HG02973 (cell line): ENCODE results near the gene WDR1.

Experiments
- ATAC-seq: cut with Tn5 transposase; IDR thresholded peaks from one replicate; pipeline ENCODE4 v1.9.1; 2021; ENCODE audit warnings: moderate library complexity; ENCODE audit not compliant: unreplicated experiment

Gene WDR1

DNA sequence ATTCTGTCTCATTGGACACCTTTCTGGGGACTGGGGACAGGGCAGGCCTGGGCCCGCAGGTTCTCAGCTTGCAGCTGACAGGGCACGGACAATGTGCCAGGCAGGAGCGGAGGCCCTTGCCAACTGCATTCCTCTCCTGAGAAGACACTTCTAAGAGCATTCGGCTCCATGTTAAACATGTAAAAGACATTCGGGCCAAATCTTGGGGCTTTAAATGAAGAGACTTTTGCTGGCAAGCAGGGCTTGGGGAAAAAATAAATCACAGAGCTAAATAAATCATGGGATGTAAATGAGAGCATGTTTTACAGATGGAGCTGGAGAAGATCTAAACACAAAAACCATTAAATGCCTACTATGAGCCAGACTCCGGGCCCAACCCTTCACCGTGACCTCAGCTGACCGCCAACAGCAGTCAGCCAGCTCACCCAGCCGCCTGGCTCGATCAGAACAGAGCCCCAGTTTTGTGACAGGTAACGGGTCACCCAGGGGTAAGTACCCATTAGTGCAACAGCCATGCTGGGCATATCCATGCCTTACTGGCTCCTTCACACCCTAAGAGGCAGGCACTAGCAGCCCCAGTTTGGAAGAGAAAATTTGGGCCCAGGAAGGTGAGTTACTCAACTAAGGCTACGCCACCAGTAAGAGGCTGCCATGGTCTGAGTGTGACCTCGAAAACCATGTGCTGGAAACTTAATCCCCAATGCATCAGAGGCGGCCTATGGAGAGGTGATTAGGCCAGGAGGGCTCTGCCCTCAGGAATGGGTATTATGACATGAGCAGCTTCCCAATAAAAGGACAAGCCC, 14.7 kb downstream of the WDR1 start:
- no peak for ATAC-seq

DNA sequence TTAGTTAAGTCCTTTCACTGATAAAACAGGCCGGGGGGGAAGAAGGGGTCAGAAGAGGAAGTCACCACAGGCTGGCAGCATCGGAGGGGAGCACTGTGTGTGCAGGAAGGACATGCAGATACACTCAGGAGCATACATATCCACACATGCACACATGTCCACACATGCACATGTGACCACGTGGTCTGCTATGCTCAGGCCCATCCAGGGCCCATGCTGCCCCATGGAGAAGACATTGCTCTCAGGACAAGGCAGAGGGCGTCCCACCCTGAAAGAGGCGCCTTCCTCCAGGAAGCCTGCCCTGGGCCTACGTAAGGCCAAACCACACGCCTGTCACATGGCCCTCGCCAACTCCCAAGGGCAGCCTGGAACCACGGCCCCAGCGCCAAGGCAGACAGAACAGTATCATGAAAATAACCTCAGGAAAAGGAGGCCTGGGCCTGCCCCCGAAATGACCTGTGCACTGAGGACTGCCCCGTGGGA, 15.8 kb downstream of the WDR1 start:
- ATAC-seq = no peak

DNA sequence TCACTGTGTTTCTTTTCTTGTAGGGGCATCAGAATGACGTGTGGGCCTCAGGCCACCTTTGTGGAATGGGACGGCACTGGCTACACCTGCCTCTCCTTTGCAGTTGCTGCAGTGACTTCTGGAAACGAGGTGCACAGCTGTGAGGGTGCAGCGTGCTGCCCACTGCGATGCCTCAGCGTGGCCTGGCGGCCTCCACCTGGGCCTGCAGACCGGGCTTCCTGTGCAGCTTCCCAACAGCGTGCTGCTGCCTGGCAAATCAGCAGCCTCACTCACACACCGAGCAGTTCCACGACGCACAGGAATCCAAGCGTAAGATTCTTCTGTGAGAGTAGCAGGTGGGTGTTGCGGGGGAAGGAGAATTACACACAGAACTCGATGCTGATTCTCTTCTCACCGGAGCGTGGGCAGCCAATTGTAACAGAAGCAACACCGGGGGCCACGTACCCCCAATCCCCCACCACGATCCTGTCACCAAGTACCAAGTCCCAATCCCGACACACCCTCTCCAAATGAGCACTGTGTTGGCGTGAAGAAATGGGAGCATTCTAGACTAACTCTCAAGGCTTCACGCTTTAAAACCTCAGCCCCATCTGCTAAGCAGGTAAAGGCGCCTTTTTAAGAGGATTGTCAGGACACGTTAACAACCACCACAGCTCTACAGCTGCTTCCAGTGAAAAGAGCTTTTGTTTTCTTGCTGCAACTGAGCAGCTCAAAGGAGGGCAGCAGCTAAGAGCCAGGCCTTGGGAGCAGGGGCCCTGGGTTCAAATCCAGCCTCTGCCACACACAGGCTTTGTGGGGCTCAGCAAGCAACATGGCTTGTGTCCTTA, 16.9 kb downstream of the WDR1 start:
- no peak for ATAC-seq

DNA sequence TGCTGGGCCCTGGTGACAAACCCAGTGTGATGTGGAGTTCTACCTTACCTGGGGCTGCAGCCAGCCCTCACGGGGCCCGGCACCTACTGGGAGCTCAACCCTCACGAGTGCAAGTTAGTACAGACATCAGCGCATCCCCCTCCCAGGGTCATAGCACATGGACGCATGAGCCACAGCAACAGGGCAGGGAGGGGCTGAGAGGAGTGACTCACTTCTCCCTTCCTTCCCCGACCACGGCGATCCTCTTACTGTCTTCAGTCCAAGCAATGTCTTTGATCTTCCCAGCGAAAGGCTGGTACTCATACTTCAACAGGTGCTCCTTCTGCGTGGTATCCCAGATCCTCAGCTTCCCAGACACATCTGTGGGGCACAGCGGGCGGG, 17.8 kb downstream of the WDR1 start:
- ATAC-seq = no peak

DNA sequence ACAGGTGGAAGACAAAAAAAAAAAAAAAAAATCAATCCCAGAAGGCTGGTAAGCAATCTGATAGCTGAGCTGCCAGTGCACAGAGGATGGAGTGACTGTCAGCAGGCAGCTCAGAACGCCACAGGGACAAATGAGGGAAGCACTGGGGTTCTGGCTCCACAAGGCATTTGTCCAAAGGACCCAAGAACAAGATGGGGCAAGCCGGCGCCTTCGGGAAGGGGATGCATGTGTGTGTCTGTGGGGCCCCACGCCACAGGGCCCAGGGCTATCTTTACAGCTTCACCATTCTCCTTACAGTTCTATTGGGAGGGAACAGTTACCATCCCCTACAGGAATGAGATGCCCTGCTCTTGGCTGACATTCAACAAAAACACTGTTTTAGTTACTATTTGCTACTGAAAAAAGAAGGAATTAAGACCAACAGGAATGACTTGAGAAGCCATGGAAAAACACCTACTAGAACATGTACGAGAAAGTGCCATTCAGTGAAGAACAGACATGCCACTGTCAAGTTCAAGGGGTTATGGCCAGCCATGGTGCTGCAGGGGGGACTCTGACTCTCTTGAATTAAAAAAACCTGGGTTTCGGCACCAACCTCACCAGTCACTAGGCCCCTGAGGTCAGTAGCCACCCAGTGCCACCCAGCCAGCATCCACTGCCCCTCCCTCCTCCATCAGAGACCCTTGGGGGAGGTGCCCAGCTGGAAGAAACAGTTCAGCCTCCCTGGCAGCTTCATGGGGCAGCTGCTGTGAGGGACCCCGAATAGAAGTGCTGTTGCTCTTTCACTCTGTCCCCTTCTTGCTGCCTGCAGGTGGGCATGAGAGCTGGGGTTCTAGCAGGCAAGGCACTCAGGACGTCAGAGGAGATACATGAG, 18.5 kb downstream of the WDR1 start:
- ATAC-seq = no peak

DNA sequence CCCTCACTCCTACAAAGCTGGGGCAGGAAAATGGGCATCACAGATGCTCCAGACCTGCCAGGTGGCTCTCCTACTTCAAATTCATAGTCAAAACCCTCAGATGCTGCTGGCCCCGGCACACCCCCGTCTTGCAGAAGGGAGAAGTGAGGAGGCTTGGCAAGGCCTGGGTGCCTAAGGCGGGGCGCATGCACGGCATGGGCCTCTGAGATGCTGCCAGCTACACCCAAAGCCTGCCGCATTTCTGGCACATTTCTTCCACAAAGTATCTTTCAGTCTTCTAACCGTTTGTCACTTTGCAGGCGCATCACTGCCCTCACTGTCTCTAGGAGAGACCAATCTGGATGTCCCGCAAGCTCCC, 19.6 kb downstream of the WDR1 start:
- no peak for ATAC-seq

DNA sequence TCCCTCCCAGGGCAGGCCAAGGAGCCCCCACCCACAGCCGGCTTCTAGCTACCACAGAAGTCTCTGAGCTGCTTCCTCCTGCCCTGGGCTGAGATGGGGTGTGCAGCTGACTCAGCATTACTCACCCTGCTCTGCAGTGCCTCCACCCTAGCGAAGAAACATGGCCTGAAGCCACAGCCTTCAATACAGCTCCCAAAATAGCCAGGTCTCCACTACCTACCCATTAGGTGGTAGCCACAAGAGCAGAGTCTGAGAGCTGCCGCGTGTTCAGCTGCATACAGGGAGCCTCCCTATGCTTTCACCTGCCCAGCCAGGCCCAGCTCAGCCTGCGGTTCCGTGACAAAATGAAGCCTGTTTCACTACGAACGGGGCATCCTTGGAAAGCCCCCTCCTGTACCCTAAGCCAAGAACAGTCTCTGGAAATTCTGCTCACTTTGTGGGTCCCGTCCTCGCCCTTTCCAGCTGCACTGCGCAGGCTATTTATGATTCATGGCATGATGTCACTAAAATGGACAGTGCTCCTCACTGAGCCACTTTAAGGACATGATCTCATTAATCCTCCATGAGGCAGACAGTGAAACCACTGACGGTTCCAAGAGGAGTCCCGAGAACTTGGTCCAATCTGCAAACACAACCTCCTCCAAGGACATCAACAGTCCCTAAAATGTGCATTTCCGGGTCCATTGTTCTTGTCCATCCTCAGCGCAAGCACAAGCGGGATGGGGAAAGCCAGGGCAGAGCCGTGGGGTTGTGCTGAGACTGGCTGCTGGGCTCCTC, 20.2 kb downstream of the WDR1 start:
- ATAC-seq = no peak

DNA sequence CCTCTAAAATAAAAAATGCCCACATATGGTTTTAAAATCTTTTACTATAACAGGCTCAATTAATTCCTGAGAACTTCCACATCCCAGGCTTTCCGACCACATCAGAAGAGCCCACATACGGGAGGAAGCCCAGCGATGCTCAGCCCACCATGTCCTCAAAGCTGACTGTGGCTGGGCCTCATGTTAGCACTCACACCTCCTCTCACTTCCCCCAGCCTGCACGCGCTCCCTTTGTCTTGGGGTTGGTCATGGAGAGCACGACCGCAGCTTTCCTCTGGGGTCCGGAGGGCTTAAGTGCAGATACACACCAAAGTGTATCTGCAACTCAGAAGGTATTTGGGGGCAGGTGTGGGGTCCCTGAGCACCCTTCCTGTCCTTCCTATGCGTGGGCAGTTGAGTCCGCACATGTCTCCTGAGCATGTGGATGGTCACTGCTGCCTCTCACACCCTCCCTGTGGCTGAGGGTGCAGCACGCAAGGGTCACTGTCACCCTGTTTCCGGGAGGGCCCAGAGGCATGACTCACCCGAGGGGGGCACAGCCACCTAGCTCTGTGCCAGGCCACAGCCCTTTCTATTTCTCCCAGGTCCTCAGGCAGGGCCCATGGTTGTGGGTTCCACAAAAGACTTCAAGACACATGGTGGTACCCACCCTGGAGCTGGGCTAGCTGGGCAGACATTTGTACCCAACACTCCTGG, 21.2 kb downstream of the WDR1 start:
- no peak for ATAC-seq

DNA sequence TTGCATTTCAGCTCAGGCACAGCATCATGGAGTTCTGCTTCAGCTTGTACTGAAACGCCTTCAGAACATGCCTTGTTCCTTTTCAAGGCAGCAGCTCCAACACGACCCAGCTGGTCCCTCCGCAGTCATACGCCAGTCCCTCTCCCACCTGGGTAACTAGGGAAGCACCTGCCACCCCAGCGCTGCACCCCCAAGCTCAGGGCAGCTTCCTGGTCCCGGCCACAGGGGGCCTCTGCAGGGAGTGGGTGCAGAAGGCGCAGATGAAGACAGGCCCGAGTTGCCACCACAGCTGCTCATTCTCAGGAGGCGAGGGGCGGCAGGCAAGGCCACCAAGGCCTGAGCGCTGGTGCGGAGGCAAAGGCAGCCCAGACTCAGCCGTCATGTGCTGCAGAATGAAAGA, 21.8 kb downstream of the WDR1 start:
- ATAC-seq = no peak

DNA sequence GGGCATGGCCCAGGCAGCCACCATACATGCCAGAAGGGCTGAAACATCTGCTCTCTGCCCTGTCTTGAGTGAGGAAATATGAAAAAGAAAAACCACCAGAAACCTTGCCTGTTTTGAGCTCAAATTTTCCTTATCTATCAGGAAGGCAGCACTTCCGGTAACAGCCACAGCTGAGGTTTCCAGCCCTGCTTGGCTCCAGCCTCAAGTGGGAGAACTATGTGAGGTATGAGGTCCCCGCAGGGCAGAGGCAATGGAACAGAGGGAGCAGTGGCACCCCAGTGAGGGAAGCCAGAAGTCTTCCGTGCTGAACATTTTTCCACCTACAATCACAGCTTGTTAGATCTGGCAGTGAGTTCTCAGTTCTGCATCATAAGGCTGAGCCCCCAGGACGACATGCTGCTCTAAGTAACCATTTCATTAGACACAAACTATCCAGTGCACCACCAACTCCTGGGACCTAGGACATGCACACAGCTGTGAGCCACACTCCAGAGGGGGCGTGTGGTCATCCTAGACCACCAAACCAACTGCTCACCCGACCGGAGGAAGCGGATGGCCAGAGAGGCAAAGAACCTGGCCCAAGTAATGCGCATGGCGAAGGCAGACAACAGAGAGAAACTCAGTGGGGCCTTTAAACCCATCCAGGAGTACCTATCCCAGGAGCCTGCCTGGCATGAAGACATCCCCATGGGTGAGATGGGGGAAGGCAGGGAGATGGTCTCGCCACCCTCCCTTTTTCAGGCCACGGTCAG, 22.6 kb downstream of the WDR1 start:
- ATAC-seq = no peak

DNA sequence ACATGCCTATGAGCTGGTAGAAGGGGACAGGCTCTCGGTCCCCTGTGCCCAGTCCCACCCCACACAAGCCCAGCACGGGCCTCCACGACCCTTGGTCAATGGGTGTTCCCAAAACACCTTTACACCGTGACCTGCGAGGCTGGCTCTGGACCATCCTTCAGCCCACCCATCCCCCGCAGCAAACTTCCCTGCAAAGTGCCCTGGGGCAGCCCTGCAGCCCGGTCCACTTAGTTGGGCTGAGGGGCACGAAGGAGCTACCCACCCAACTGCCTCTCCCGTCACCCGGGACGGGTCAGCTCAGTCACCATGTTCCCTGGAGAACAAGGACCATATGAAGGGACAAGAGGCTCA, 23.4 kb downstream of the WDR1 start:
- ATAC-seq = no peak

DNA sequence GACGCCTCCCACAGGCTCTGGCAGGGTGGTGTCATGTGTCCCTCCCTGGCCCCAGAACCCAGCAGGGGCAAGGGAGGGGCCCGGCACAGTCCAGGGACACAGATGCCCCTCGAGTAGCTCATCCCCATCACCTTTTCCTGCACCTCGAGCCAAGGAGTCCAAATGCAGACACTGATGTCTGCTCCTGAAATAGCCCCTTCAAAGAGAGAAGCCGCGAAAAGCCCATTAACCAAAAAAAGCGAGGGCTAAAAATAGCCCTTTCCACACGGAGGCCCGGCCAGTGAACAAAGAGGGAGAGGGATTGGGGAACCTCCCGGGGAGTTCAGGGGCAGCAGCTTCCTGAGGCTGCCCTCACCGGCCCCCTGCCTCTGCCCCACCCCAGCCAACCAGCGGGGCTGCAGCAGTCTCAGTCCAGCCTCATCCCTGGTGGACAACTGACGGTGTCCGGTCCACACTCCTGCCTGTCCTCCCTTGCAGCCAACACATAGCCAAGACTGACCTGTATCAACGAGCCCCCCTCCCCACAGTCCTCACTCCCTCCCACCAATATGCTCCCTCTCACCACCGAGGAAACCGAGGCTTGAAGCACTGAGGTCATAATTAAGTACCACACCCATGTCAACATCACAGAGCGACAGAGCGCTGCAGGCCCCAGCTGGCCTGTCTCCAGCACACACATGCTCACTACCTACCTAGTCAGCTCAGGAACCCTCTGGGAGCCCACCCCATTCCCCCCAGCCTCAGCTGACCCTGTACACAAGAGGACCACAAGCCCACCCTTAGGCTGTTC, 23.9 kb downstream of the WDR1 start:
- ATAC-seq = no peak

DNA sequence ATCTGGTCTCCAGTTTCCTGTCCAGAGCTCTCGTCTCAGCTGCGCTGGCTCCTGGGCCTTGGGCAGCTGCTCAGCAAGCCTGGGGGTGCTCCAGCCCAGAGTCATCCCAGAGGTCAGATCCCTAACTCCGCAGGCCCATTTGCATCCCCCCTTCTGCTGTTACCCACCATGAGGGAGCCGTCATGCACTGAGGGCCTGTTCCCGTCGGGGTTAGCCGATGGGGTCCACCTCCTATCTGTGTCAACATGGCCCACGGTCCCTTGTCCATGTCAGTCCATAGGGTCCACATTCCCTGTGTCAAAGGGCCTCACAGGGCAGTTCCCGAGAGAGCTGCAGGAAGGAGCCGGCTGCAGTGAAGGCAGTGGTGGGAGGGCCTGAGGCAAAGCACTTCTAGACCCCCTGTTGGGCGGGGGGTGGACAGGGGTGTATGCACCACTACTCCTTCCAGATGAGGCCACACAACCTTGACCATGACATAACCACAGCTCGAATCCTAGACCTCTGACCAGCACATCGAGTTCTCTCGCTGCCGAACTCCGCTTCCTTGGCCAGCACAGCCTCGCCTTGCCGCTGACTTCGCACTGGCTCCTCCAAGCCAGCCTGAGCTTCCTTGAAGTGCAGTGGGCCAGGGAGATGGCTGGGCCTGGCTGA, 24.9 kb downstream of the WDR1 start:
- no peak for ATAC-seq

DNA sequence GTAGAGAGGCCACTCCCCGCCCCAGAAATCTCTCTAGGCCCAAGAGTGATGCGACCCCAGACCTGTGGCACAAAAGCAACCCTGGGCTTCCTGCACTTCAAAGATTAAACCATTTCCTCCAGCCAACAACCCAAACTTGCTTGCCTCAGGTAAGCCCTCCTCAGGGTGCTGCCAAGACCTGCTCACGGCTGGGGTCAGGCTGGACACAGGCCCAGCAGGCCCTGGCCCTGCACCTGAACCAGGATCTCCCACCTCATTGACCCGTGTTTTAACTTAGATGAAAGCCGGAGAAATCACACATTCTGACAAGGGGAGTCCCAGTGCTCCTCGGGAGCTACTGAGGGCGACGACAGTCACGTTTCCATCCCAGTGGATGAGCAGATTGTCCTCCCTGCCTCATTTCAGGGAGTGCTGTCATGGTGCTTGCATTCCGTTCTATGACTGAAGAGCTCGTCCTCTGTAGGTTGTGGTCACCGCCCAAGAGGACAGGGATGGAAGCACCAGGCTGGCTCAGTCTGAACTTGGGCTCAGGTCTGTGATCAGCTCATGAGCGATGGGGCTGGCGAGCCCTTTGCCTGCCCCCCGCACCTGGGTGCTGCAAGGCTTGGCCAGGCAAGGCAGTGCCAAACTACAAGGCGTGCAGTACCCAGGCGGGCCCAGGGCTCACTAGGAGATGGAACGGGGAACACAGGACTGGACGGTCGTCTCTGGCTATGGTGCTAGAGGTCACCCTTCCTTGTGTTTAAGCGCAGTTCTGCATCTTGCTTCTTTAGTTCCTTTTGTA, 25.9 kb downstream of the WDR1 start:
- ATAC-seq = no peak

DNA sequence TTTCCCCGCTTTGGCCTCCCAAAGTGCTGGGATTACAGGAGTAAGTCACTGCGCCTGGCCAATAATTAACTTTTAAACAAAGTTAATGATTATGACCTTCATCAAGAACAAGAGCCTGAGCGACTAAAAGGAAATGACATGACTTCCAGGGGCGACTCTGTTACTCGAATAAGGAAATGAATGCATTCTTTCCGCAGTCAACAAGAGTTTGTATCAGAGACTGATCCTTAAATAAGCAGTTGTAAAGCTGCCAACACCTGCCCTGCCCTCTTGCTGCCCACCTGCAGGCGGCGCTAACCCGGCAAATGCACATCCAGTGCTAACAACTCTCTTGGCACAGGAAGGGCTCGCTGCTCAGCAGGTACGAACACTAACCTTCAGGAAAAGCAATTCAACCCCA, 27.3 kb downstream of the WDR1 start:
- ATAC-seq = no peak

DNA sequence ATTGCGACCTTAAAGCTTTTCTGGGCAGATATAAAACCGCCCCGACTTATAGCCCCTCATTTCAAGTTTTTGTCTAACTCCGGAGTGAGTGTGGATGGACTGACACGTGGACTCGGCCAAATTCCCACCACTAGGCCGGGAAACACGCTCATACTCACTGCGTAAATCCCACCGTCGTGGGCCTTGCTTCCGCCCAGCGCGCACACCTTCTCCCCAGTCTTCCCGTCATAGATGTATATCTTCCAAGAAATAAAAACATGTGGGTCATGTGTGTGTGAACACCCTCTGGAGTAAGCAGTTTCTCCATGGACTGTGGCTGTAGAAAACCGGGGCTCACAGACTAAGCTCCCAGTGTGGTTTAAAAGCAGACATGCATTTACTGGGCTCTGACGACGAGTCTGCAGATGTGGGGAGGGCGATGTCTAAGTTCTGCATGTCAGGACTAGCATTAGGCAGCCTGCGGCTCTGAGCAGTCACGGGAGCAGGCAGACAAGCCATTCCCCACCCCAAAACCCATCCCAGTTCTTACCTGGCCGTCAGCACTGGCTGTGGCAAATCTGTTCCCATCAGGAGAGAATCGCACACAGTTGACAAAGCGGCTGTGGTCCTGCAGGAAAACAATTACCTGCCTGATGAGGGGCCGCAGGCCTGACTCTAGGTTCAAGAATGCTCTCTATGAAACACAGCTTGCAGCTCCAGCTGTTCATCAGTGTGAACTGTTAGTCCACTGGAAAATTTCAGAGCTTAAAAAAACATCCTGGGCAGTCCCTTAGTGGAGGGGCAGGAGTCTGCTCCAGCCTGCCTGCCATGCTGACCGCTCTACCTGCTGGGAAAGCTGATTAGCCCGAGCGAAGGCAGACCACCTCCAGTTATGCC, 28.2 kb downstream of the WDR1 start:
- ATAC-seq = no peak
